SH-SY5Y (cell line): Measurements from ENCODE around the gene GTSF1L.

Experiments used
- GATA2 ChIP-seq: IDR thresholded peaks from 2 replicates; pipeline ENCODE4 v1.6.1; 2011; ENCODE audit warnings: mild to moderate bottlenecking, low read depth, low read length
- GATA3 ChIP-seq: IDR thresholded peaks from 2 replicates; pipeline ENCODE4 v1.6.1; 2011; ENCODE audit warnings: low read depth, mild to moderate bottlenecking, low read length, moderate library complexity

DNA sequence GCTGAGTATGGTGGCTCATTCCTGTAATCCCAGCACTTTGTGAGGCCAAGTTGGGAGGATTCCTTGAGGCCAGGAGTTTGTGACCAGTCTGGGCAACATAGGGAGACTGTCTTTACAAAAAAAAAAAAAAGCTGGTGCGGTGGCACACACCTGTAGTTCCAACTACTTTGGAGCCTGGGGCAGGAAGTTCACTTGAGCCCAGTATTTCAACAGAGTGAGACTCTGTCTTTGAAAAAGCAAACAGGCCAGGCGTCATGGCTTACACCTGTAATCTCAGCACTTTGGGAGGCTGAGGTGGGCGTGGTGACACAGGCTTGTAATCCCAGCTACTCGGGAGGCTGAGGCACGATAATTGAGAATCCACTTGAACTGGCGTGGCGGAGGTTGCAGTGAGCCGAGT, 31.2 kb downstream of the GTSF1L start:
- TF ChIP-seq GATA3 (no peak), GATA2 (no peak)
